Left renal cortex interstitium (tissue), 4 donors: Measurements from ENCODE around the gene ADAMTS2. TPM values are rescaled to one million over a fixed set of nuclear protein-coding genes. Genes with fewer than 3 reads are reported as not detected.

ENCODE experiments used
- DNase-seq, 4 donors: peaks; one replicate each; pipeline ENCODE4 v3.0.0-alpha.2; 2013; ENCODE audit warnings: low read depth in 4 of 4, low spot score in 2 of 4, missing footprints in 1 of 4
- polyA plus RNA-seq, 4 donors: library from polyadenylated mRNA; unstranded; fragments of 120-200 nt; gene quantifications; one replicate each; pipeline ENCODE4 v1.2.1, GENCODE V29; 2013; ENCODE audit not compliant: insufficient read length in 4 of 4

ADAMTS2 gene
- polyA plus RNA-seq, 4 donors: 11.5 to 15.9 (median 12.1) TPM

DNA sequence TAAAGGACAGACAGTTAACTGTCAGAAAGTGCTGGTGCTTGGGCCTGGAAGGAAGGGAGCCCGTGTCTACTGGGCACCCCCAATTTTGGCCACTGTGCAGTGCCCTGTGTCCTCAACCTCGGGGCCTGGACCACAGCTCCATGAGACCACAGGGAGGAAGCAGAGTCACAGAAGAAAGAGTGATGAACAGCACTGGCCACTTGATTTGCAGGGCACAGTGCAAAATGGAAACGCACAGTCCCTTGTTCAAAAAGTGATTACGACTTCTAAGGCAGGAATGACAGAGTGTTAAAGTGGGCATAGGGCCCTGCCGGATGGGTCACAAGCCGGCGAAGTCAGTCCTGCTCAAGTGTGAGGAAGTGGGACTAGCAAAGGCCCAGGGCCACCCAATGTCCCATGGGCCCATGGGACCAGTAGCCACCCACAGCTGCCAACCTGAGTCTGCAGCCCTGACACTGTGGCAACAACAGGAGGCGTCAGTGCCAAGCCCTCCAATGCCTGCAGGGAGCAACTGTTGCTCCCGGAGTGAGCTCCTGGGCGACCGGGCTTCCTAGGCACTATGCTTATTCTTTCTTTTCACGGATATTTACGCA, 85.4 kb downstream of the ADAMTS2 start:
- DNase-seq: no peak

GRCh38 chr5:179258922-179259730, 86.1 kb downstream of the ADAMTS2 start:
- DNase-seq: no peak

DNA sequence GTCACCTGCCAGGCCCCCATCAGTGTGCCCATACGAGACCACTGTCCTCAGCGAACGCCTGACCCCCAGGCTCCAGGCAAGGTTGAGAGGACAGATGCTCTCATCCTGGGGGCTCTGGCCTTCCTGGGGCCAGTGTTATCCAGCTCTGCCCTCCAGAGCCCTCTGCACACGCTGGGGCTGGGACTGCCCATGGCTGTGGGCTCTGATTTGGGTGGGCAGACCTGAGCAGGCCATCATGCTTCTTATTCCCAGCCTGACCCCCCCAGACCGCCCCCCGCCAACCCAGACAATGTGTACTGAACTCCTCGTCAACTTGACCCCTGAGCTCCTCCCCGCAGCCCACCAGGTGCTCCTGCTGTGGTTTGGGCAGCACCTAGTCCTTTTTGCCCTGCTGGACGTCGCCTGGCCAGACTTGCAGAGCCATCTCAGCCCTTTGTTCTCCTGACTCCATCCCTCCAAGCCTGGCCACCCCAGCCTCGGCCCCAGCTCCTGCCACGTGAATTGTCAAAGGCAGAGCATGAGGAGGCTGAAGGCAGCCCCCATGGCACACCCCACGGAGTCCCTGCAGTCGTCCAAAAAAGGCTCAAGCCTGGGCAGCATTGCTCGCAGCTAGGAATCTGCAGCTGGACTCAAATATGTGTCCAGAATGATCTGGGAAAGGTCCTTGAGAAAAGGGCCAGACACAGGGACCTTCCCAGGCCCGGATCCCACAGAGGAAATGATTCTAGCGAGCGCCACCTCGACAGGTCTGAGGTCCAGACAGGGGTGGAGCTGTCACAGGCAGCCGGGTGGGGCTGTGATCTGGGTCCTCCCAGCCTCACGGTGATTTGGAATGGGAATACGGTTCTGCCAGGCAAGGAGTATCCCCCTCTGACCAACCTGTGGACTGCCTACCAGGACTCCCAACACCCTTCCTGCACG, 87.0 kb downstream of the ADAMTS2 start:
- DNase-seq: no peak

- DNase-seq: no peak
Measured at GRCh38 chr5:179257176-179257682, 88.0 kb downstream of the ADAMTS2 start.

DNA sequence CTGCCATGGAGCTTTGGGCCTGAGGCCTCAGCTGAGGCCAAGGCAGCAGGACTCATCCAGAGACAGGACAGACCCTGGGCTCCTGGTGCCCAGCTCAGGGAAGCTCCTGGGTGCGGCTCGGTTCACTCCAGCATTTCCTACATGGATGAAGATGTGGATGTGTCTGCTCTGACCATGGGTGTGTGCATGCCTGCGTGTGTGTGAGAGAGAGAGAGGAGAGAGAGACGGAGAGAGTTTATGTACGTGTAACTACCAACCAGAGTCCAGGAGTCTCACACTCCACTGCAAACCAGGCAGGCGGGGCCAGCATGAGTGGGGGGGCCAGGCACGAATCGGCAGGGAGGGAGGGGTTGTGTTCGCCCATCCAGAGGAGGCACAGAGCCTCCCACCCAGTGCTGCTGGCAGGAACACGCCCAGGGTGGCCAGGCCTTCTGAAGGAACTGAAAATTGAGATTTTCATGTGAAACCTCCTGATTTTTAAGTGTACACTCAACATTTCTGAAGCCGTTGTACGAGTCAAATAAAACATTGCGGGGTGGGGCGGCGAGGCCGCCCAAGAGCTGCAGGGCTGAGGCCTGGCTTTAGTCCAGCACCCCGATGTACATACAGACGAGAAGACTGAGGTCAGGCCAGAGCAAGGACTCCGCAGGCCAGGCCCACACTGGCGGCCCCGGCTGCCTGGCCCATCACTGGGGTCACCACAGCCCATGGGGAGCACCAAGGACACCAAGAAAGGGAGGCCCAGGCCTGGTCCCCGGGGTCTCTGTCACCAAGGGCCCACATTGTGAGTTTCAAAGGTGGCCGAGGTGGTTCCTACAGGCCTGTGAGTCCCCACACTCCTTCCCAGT, 88.7 kb downstream of the ADAMTS2 start:
- DNase-seq: no peak

GRCh38 chr5:179255527-179256327, 89.5 kb downstream of the ADAMTS2 start:
- DNase-seq: no peak

DNA sequence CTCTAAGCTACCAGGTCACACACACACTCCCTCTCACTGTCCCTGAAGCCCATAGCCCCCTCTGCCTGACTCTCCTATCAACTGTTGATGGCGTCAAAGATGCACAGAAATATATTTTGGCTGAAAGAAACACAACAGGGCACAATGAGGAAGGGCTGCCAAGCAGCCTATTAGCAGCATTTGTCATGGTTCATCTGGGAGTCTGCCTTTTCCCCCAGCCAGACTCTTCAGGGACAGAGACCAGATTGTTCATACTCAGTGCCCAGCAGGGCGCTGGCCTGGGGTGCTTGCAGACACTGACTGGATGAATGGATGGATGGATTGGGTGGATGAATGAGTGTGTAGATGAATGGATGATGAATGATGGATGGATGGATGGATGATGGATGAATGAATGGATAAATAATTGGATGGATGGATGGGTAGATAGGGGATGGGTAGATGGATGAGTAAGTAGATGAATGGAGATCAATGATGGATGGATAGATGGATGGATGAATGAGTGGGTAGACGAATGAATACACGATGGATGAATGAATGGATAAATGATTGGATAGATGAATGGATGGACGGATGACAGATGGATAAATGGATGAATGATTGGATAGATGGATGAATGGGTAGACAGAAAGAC, 90.5 kb downstream of the ADAMTS2 start:
- no peak for DNase-seq

- DNase-seq: no peak
Measured at GRCh38 chr5:179253730-179254129, 91.5 kb downstream of the ADAMTS2 start.

- DNase-seq: no peak
Measured at GRCh38 chr5:179251276-179251969, 93.8 kb downstream of the ADAMTS2 start.

- DNase-seq: no peak
Measured at GRCh38 chr5:179250561-179251225, 94.6 kb downstream of the ADAMTS2 start.

- no peak for DNase-seq
Measured at GRCh38 chr5:179246227-179246626, 99.0 kb downstream of the ADAMTS2 start.

GRCh38 chr5:179245031-179245430, 100.2 kb downstream of the ADAMTS2 start:
- DNase-seq: no peak

- DNase-seq: no peak
Measured at GRCh38 chr5:179244044-179244443, 101.2 kb downstream of the ADAMTS2 start.

- no peak for DNase-seq
Measured at GRCh38 chr5:179243333-179243732, 101.9 kb downstream of the ADAMTS2 start.

GRCh38 chr5:179242676-179243075, 102.6 kb downstream of the ADAMTS2 start:
- DNase-seq: no peak

- no peak for DNase-seq
Measured at GRCh38 chr5:179241764-179242370, 103.4 kb downstream of the ADAMTS2 start.

DNA sequence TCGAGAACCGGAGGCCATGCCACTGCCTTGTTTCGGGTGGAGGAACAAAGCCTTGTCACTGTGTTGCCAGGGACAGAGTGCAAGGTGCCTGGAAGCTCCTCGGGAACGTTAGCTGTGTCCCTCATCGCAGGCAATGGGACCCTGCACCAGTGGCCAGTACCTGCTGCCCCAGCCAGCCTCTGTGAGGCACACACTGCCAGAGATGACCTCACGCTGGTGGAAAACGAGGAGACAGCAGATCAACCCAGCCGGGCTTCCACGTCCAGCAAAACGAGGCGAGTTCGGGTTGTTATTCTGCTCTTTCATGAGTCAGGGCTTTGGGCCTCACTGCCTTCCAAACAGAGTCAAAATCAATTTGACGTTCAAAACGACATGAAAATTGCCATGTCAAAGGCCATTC, 104.1 kb downstream of the ADAMTS2 start:
- DNase-seq: no peak
